Effector memory CD4-positive, alpha-beta T cell (primary cell): ENCODE data around the gene AGBL4.

Experiments
- DNase-seq, 3 donors: peaks; one replicate each; pipeline ENCODE4 v3.0.0-alpha.2; 2020
- H3K27ac ChIP-seq: 2 replicates; pipeline ENCODE4 v1.7.0; 2013; ENCODE audit warnings: mild to moderate bottlenecking, low read length, moderate library complexity; ENCODE audit not compliant: insufficient read depth, poor library complexity, severe bottlenecking
- H3K27me3 ChIP-seq: replicated peaks from 2 replicates; pipeline ENCODE4 v1.7.0; 2013; ENCODE audit warnings: mild to moderate bottlenecking, low read length; ENCODE audit not compliant: insufficient read depth, control insufficient read depth, poor library complexity, severe bottlenecking
- H3K36me3 ChIP-seq: 2 replicates; pipeline ENCODE4 v1.7.0; 2013; ENCODE audit warnings: mild to moderate bottlenecking, low read length, moderate library complexity; ENCODE audit not compliant: control insufficient read depth, insufficient read depth
- H3K4me1 ChIP-seq: 2 replicates; pipeline ENCODE4 v1.7.0; 2013; ENCODE audit warnings: low read length, mild to moderate bottlenecking; ENCODE audit not compliant: control insufficient read depth, insufficient read depth, poor library complexity, severe bottlenecking
- H3K4me3 ChIP-seq: 2 replicates; pipeline ENCODE4 v1.7.0; 2013; ENCODE audit warnings: low read length, low read depth, mild to moderate bottlenecking; ENCODE audit not compliant: insufficient read depth, poor library complexity, severe bottlenecking
- H3K9me3 ChIP-seq: 2 replicates; pipeline ENCODE4 v1.7.0; 2013; ENCODE audit warnings: mild to moderate bottlenecking, low read length, moderate library complexity; ENCODE audit not compliant: control insufficient read depth
- total RNA-seq, 3 donors: gene quantifications; one replicate each; lab custom pipeline; 2026; lab: John Stamatoyannopoulos, UW

The AGBL4 gene
- total RNA-seq, result 0 to 0.09 (median 0) reads per million in 3 donors

- no peak for DNase-seq
- H3K27ac ChIP-seq, result no peak within 1 kb of the TSS
- H3K4me1 ChIP-seq, result no peaks in the 10 kb centered on the region
- H3K9me3 ChIP-seq, result no peaks in the 10 kb centered on the region
- no peaks in the 10 kb centered on the region for H3K36me3 ChIP-seq
- no peaks in the 10 kb centered on the region for H3K27me3 ChIP-seq
- no peak within 1 kb of the TSS for H3K4me3 ChIP-seq
Observed at GRCh38 chr1:50023292-50024159, at the start of gene AGBL4. TSS of gene AGBL4 (minus strand) at chr1:50023954.

- H3K9me3 ChIP-seq, result no peaks in the 10 kb centered on the region
- H3K27me3 ChIP-seq, result no peaks in the 10 kb centered on the region
Observed at GRCh38 chr1:50066806-50067205, 43.1 kb upstream of the AGBL4 start.

DNA sequence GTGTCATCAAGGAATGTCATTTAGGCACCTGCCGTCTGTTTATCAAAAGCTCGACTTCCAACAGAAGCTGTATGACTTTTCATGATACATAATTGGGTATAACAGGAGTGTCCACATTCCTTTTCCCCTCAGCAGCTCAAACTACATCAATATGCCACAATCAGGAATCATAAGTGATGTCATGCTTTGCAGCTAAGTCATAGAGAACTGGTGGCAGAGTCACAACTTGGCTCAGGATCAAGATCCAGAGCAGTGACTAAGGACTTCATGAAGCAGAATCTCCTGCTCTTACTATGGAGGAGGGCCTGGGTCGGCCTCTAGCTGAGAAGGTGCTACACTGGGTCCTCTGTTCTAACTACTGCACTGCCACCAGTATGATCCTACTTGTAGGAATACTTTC lies 36.5 kb upstream of the AGBL4 start:
- Histone ChIP-seq H3K27me3 (no peaks in the 10 kb centered on the region), H3K4me1 (no peaks in the 10 kb centered on the region), H3K9me3 (no peaks in the 10 kb centered on the region), H3K36me3 (no peaks in the 10 kb centered on the region), H3K4me3 (no peak overlapping the region), H3K27ac (no peak overlapping the region)
- DNase-seq, result no peak

More at GRCh38 chr1:50066806-50067205, 43.1 kb upstream of the AGBL4 start:
- Histone ChIP-seq H3K36me3 (no peaks in the 10 kb centered on the region), H3K27ac (no peak overlapping the region), H3K4me3 (no peak overlapping the region), H3K4me1 (no peaks in the 10 kb centered on the region)
- DNase-seq, result no peak

DNA sequence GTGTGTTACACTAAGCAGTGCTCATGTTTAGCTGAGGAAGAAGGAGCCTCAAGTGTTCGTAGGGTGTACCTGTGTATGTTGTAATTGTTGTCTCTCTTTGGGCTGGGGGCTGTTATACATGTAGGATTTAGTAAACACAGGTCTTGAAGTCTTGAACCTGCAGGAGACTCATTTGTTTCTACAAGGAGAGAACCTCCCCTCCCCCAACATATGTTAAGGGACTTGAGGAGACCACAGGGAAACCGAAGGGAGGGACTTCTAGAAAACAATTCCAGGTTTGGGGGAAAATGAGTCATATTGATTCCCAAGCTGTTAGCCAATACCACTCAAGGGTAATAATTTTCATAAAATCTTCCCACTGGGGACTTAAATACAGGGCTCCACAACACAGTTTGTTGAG lies 25.0 kb upstream of the AGBL4 start:
- Histone ChIP-seq H3K4me3 (no peak overlapping the region), H3K9me3 (no peaks in the 10 kb centered on the region), H3K36me3 (no peaks in the 10 kb centered on the region), H3K27me3 (peaks cover 9% of the 10 kb centered on the region), H3K27ac (no peak overlapping the region), H3K4me1 (no peaks in the 10 kb centered on the region)
- DNase-seq, result no peak

DNA sequence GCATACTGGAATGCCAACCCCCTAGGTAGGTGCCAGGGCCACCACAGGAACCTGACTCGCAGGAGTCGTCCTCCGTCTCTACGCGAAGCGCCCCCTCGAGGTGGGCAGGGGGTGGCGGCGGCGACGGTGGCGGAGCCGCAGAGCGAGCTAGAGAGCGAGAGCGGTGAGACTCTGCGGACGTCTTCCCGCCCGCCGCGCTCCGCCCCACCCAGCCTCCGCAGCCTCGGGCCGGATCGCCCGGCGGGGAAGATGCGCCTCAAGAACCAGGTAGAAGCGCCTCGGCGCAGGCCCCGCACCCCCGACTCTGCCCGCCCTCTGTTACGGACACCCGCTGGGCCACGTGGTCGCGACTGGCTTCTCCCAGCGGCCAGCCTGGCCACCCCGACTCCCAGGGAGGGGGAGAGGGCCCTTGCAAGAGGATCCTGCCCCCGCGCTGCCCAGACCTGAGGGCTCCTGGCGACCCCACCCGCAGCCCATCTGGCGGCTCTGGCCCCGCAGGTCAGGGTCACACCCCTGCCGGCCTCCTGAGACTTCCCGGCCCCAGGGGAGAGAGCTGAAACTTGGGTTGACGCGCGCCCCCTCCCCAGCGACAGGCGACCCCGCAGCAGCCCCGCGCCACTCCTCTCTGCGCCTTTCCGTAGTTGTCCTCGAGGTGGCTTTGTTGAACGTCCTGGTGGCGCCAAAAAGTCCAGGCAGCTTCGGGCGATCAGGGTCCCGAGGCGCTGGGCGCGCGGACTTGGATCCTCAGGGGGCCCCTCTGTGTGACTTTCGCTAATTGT lies 24.4 kb upstream of the AGBL4 start:
- Histone ChIP-seq H3K27me3 (peaks cover 9% of the 10 kb centered on the region), H3K4me3 (no peak overlapping the region), H3K9me3 (no peaks in the 10 kb centered on the region), H3K36me3 (no peaks in the 10 kb centered on the region), H3K27ac (no peak overlapping the region), H3K4me1 (no peaks in the 10 kb centered on the region)
- DNase-seq, result no peak

DNA sequence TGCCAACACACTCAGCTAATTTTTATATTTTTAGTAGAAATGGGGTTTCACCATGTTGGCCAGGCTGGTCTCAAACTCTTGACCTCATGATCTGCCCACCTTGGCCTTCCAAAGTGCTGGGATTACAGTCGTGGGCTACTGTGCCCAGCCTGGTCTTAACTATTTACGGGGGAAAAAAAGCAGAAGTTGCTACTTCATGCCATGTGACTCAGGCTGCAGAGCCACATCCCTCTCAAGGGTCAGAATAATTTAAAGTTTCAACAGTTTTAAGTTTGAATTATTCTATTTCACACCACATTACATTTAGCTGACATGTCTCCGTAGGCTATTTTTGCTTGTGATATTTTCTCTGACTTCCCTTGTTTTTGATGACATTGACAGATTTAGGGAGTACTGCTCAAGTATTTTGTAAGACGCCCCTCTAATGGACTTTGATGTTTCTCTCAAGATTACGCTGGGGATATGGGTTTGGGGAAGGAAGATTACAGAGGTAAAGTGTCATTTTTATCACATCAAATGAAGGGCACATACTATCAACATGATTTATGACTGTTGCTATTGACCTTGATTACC lies 14.6 kb upstream of the AGBL4 start:
- Histone ChIP-seq H3K36me3 (no peaks in the 10 kb centered on the region), H3K9me3 (no peaks in the 10 kb centered on the region), H3K27me3 (no peaks in the 10 kb centered on the region)

GRCh38 chr1:50027794-50028193 lies 4.0 kb upstream of the AGBL4 start:
- Histone ChIP-seq H3K27ac (no peak overlapping the region), H3K4me3 (no peak overlapping the region), H3K36me3 (no peaks in the 10 kb centered on the region), H3K27me3 (no peaks in the 10 kb centered on the region), H3K9me3 (no peaks in the 10 kb centered on the region), H3K4me1 (no peaks in the 10 kb centered on the region)
- no peak for DNase-seq

More for the DNA sequence above, 14.6 kb upstream of the AGBL4 start:
- H3K4me1 ChIP-seq, result no peaks in the 10 kb centered on the region
- H3K27ac ChIP-seq, result no peak overlapping the region
- no peak overlapping the region for H3K4me3 ChIP-seq
- no peak for DNase-seq

- H3K4me1 ChIP-seq, result no peaks in the 10 kb centered on the region
- H3K4me3 ChIP-seq, result no peak overlapping the region
- no peaks in the 10 kb centered on the region for H3K36me3 ChIP-seq
- H3K27me3 ChIP-seq, result no peaks in the 10 kb centered on the region
- DNase-seq, result no peak
- no peak overlapping the region for H3K27ac ChIP-seq
- H3K9me3 ChIP-seq, result peaks cover 6% of the 10 kb centered on the region
Observed at GRCh38 chr1:49995734-49996133, 28.0 kb downstream of the AGBL4 start.

DNA sequence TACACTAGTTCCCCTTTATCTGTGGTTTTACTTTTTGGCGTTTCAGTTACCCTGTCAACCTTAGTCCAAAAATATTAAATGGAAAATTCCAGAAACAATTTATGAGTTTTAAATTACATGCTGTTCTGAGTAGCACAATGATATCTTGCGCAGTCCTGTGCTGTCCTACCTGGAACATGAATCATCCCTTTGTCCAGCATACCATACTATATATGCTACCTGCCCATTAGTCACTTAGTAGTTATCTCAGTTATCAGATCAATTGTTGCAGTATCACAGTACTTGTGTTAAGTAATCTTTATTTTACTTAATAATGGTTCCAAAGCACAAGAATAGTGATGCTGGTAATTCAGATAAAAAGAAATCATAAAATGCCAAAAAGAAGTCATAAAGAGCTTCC lies 52.7 kb downstream of the AGBL4 start:
- no peak overlapping the region for H3K27ac ChIP-seq
- DNase-seq, result no peak
- no peak overlapping the region for H3K4me3 ChIP-seq
- no peaks in the 10 kb centered on the region for H3K27me3 ChIP-seq
- no peaks in the 10 kb centered on the region for H3K36me3 ChIP-seq
- no peaks in the 10 kb centered on the region for H3K4me1 ChIP-seq
- no peaks in the 10 kb centered on the region for H3K9me3 ChIP-seq

- no peak for DNase-seq
- Histone ChIP-seq H3K27ac (no peak overlapping the region), H3K4me3 (no peak overlapping the region), H3K36me3 (no peaks in the 10 kb centered on the region), H3K27me3 (no peaks in the 10 kb centered on the region), H3K4me1 (no peaks in the 10 kb centered on the region), H3K9me3 (no peaks in the 10 kb centered on the region)
Observed at GRCh38 chr1:49951385-49951784, 72.4 kb downstream of the AGBL4 start.
